ENCODE data around the gene TNNT2.

TNNT2 gene

GRCh38 chr1:201401700-201402099 is 24.2 kb upstream of the TNNT2 start:
- DNase-seq, result no peak

GRCh38 chr1:201400852-201401230 is 23.4 kb upstream of the TNNT2 start:
- DNase-seq, result no peak

GRCh38 chr1:201400212-201400851 is 22.9 kb upstream of the TNNT2 start:
- no peak for DNase-seq

GRCh38 chr1:201399352-201400126 is 22.1 kb upstream of the TNNT2 start:
- no peak for DNase-seq

GRCh38 chr1:201399018-201399351 is 21.5 kb upstream of the TNNT2 start, which contains the start of gene LAD1:
LAD1 (minus strand) TSS chr1:201399324; CDS start chr1:201399306, 18 bp downstream.
- no peak for DNase-seq

- DNase-seq, result no peak
These were observed 20.2 kb upstream of the TNNT2 start for GRCh38 chr1:201397675-201398074.

- no peak for DNase-seq
These were observed 19.5 kb upstream of the TNNT2 start for GRCh38 chr1:201396861-201397464.

GRCh38 chr1:201395936-201396335 is 18.5 kb upstream of the TNNT2 start:
- no peak for DNase-seq

GRCh38 chr1:201394591-201394990 is 17.1 kb upstream of the TNNT2 start:
- DNase-seq, result no peak

GRCh38 chr1:201393076-201393475 is 15.6 kb upstream of the TNNT2 start:
- no peak for DNase-seq

- no peak for DNase-seq
These were observed 14.4 kb upstream of the TNNT2 start for GRCh38 chr1:201391651-201392511.

GRCh38 chr1:201391225-201391624 is 13.7 kb upstream of the TNNT2 start:
- no peak for DNase-seq

- no peak for DNase-seq
These were observed 11.6 kb upstream of the TNNT2 start for GRCh38 chr1:201389051-201389450.

GRCh38 chr1:201386208-201386607 is 8.7 kb upstream of the TNNT2 start:
- no peak for DNase-seq

- DNase-seq, result peak; percentile 68
These were observed 7.9 kb upstream of the TNNT2 start for GRCh38 chr1:201385299-201385891.

- DNase-seq, result no peak
These were observed 6.9 kb upstream of the TNNT2 start for GRCh38 chr1:201384406-201384782.

GRCh38 chr1:201383647-201384405 is 6.3 kb upstream of the TNNT2 start:
- no peak for DNase-seq

GRCh38 chr1:201381130-201381529 is 3.6 kb upstream of the TNNT2 start:
- no peak for DNase-seq

GRCh38 chr1:201379733-201380242 is 2.3 kb upstream of the TNNT2 start:
- DNase-seq, result no peak

- no peak for DNase-seq
These were observed 1.3 kb upstream of the TNNT2 start for GRCh38 chr1:201378804-201379203.

GRCh38 chr1:201376464-201377374 is 761 bp downstream of the TNNT2 start:
- peak; percentile 27 for DNase-seq

All from stimulated activated CD4-positive, alpha-beta T cell treated with anti-CD3 and anti-CD28 coated beads, Interleukin-15, amount 100 ng/mL, for 24 hours (primary cell).